NCI-H146 (cell line): Measurements from ENCODE around the gene CCM2.
"Not testable (repeated sequence)": the region's sequence is repeated elsewhere in the genome, so short reads cannot be mapped to it uniquely, and the experiment has no call there.

ENCODE experiments used
- DNase-seq: peaks from one replicate; lab custom pipeline; 2025; lab: John Stamatoyannopoulos, UW

CCM2 gene

GRCh38 chr7:45103958-45104843, 104.2 kb downstream of the CCM2 start:
- DNase-seq, result no peak

- no peak for DNase-seq
These were observed 105.0 kb downstream of the CCM2 start for GRCh38 chr7:45104844-45105587.

GRCh38 chr7:45105588-45106188, 105.7 kb downstream of the CCM2 start:
- no peak for DNase-seq

- no peak for DNase-seq
These were observed 106.8 kb downstream of the CCM2 start for GRCh38 chr7:45106820-45107219.

- no peak for DNase-seq
These were observed 107.4 kb downstream of the CCM2 start for GRCh38 chr7:45107356-45107755.

- no peak for DNase-seq
These were observed 108.9 kb downstream of the CCM2 start for GRCh38 chr7:45108863-45109262.

GRCh38 chr7:45111298-45112223, 111.6 kb downstream of the CCM2 start, which contains the start of gene TBRG4:
TSS of gene TBRG4 (minus strand) at chr7:45111697. CDS start at chr7:45109237, 2,460 bp downstream.
- peak; percentile 95 for DNase-seq

GRCh38 chr7:45112648-45113047, 112.6 kb downstream of the CCM2 start:
- no peak for DNase-seq

GRCh38 chr7:45114257-45114656, 114.3 kb downstream of the CCM2 start:
- not testable (repeated sequence) for DNase-seq

GRCh38 chr7:45114926-45115325, 114.9 kb downstream of the CCM2 start:
- no peak for DNase-seq

- DNase-seq, result no peak
These were observed 116.0 kb downstream of the CCM2 start for GRCh38 chr7:45116048-45116447.

- no peak for DNase-seq
These were observed 117.6 kb downstream of the CCM2 start for GRCh38 chr7:45117582-45117981.

GRCh38 chr7:45118292-45118691, 118.3 kb downstream of the CCM2 start:
- no peak for DNase-seq

- no peak for DNase-seq
These were observed 118.9 kb downstream of the CCM2 start for GRCh38 chr7:45118889-45119331.

- no peak for DNase-seq
These were observed 119.5 kb downstream of the CCM2 start for GRCh38 chr7:45119550-45119949.

- peak; percentile 92 for DNase-seq
These were observed 123.2 kb downstream of the CCM2 start for GRCh38 chr7:45122975-45123860.

GRCh38 chr7:45123913-45124710, 124.1 kb downstream of the CCM2 start:
- DNase-seq, result peak; percentile 91

GRCh38 chr7:45125193-45125904, 125.3 kb downstream of the CCM2 start:
- DNase-seq, result no peak
